ENCODE results near the gene ITGAX. TPM values are rescaled to one million over a fixed set of nuclear protein-coding genes. Genes with fewer than 3 reads are reported as not detected.

The ITGAX gene
- total RNA-seq, 1 donor from 2014 or later, result 188 TPM

DNA sequence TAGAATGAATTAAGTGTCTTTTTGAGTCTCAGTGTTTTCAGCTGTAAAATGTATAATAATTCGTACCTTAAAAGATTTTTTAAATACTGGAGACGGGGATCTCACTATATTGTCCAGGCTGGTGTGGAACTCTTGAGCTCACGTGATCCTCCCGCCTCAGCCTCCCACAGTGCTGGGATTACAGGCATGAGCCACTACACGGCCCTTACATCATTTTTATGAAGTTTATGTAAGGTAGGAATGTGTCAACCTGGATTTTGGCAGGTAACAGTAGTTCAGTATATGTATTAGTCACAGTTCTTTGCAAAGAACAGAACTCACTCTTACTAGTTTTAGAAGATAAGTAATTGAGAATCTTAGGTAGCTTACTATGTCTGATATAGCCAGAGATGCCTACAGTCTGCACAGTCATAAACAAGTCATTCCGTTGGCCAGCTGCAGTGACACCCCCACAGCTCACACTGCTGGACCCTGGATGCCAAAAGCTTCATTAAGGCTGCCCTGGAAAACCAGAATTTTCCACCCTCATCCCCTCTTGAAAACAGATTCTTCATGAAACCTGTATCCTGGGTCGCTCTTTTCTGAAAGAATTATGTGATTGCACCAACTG, 73.8 kb downstream of the ITGAX start:
- Histone ChIP-seq H3K9me3 (no peaks in the 10 kb centered on the region), H3K27ac (no peak overlapping the region), H3K4me3 (no peak overlapping the region), H3K27me3 (ENCODE audit: low read depth) (no peaks in the 10 kb centered on the region), H3K36me3 (no peaks in the 10 kb centered on the region), H3K4me1 (peaks cover 4% of the 10 kb centered on the region)
- DNase-seq, result no peak
- TF ChIP-seq, protein P1, sequence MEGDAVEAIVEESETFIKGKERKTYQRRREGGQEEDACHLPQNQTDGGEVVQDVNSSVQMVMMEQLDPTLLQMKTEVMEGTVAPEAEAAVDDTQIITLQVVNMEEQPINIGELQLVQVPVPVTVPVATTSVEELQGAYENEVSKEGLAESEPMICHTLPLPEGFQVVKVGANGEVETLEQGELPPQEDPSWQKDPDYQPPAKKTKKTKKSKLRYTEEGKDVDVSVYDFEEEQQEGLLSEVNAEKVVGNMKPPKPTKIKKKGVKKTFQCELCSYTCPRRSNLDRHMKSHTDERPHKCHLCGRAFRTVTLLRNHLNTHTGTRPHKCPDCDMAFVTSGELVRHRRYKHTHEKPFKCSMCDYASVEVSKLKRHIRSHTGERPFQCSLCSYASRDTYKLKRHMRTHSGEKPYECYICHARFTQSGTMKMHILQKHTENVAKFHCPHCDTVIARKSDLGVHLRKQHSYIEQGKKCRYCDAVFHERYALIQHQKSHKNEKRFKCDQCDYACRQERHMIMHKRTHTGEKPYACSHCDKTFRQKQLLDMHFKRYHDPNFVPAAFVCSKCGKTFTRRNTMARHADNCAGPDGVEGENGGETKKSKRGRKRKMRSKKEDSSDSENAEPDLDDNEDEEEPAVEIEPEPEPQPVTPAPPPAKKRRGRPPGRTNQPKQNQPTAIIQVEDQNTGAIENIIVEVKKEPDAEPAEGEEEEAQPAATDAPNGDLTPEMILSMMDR (IDR thresholded peaks at IDR 0.05), result no peak
- intact Hi-C loops (cut with DNase I), result no loop called here
- ATAC-seq, result no peak

DNA sequence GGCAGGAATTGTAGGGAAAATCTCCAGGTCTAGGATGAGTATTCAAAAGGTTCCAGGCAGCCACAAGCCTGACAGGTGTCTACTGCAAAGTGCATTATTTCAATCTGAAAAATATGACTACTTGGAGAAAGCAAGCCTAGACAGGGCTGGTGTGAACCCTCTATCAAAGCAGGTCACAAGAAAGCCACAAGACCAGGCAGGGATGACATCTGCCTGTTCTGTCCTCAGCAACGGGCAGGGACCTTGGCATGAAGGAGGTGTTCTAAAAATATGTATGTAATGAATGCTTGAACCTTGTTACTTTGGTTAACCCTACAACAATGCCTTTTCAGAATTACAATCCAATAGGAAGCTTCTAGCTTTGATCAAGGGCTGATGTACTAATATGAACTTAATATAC, 74.3 kb downstream of the ITGAX start:
- peaks cover 4% of the 10 kb centered on the region for H3K4me1 ChIP-seq
- H3K36me3 ChIP-seq, result no peaks in the 10 kb centered on the region
- DNase-seq, result no peak
- no peak overlapping the region for H3K27ac ChIP-seq
- ATAC-seq, result no peak
- H3K9me3 ChIP-seq, result no peaks in the 10 kb centered on the region
- intact Hi-C loops (cut with DNase I), result no loop called here
- TF ChIP-seq, protein P1 (IDR thresholded peaks at IDR 0.05), result no peak
- H3K4me3 ChIP-seq, result no peak overlapping the region
- no peaks in the 10 kb centered on the region for H3K27me3 ChIP-seq (ENCODE audit: low read depth)

DNA sequence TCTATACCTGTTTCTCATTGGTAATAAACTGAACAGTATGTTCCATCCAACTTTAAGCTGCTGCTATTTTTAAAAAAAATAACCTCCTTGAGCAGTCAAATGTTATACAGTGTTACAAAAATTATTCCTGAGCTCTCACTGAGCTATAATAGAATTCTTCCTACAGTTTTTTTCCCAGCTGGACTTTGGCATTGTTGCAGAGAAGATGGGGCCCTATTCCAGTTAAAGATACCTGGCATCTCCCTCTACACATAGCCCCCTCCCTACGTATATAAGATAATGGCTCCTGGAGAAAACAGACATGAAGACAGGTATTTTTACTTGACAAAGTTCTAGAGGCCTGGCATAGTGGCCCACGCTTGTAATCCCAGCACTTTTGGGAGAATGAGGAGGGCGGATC, 74.8 kb downstream of the ITGAX start:
- Histone ChIP-seq H3K27me3 (ENCODE audit: low read depth) (no peaks in the 10 kb centered on the region), H3K9me3 (no peaks in the 10 kb centered on the region), H3K4me1 (peaks cover 4% of the 10 kb centered on the region), H3K4me3 (no peak overlapping the region), H3K27ac (no peak overlapping the region), H3K36me3 (no peaks in the 10 kb centered on the region)
- ATAC-seq (no peak), DNase-seq (no peak)
- TF ChIP-seq, protein P1 (IDR thresholded peaks at IDR 0.05), result no peak
- intact Hi-C loops (cut with DNase I), result no loop called here

DNA sequence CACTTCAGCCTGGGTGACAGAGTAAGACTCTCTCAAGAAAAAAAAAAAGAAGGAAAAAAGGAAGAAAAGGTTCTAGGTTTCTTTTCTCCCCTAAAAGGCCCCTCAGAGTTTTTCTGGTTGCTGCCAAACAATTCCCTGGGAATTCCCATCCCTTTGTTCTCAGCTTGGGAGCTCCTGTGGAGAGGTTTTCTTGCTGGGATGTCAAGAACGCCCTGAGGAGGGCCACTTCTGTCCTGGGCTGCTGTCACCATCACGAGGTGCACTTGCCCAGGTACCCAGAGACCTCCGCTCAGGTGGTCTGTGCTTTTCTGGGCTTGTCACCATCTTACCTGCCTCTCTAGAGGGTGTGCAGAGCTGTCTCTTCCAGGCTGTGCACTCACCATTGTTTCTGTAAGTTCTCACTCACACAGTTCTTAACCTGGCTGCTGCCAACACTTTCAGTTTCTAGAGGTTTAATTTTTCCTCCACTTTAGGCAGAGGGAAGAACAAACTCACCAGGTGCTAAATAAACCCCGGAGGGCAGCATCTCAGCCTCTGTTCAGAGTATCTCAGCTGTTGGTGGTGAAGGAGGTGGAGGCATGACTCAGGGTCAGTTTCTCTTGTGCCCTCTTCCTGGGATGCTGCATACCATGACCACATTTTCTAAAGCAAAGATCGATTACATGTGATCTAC, 75.5 kb downstream of the ITGAX start:
- no peaks in the 10 kb centered on the region for H3K27me3 ChIP-seq (ENCODE audit: low read depth)
- no peak overlapping the region for H3K27ac ChIP-seq
- TF ChIP-seq, protein P1 (IDR thresholded peaks at IDR 0.05), result no peak
- intact Hi-C loops (cut with DNase I), result no loop called here
- H3K4me3 ChIP-seq, result no peak overlapping the region
- H3K36me3 ChIP-seq, result no peaks in the 10 kb centered on the region
- H3K4me1 ChIP-seq, result peaks cover 4% of the 10 kb centered on the region
- H3K9me3 ChIP-seq, result no peaks in the 10 kb centered on the region
- DNase-seq (no peak), ATAC-seq (no peak)

Other genes starting within 250 kb of the ITGAX start
- gene BCKDK, start 246.8 kb upstream of the ITGAX start, total RNA-seq, result 37.6 TPM
- gene KAT8, start 237.5 kb upstream of the ITGAX start, total RNA-seq, result 79.1 TPM
- gene PRSS8, start 219.4 kb upstream of the ITGAX start, total RNA-seq, result 75.4 TPM
- 6.6 TPM for gene PRSS36, start 205.1 kb upstream of the ITGAX start, total RNA-seq
- gene FUS, start 175.0 kb upstream of the ITGAX start, total RNA-seq, result 179 TPM
- 82.0 TPM for gene PYCARD, start 152.4 kb upstream of the ITGAX start, total RNA-seq
- gene TRIM72, start 141.1 kb upstream of the ITGAX start, total RNA-seq, result 0.06 TPM
- gene PYDC1, start 138.0 kb upstream of the ITGAX start, total RNA-seq, result not detected
- gene ITGAM, start 95.2 kb upstream of the ITGAX start, total RNA-seq, result 49.5 TPM
- gene ITGAD, start 38.2 kb downstream of the ITGAX start, total RNA-seq, result 0.62 TPM
- not detected for gene COX6A2, start 73.2 kb downstream of the ITGAX start, total RNA-seq
- gene ZNF843, start 87.6 kb downstream of the ITGAX start, total RNA-seq, result 0.89 TPM
- 9.6 TPM for gene ARMC5, start 104.3 kb downstream of the ITGAX start, total RNA-seq
- gene TGFB1I1, start 117.0 kb downstream of the ITGAX start, total RNA-seq, result 32.5 TPM
- gene SLC5A2, start 127.9 kb downstream of the ITGAX start, total RNA-seq, result 2.0 TPM
- gene RUSF1, start 153.2 kb downstream of the ITGAX start, total RNA-seq, result 54.9 TPM
- gene AHSP, start 172.7 kb downstream of the ITGAX start, total RNA-seq, result not detected